ENCODE data around the gene CTAGE9.
"Not testable (repeated sequence)": the region's sequence is repeated elsewhere in the genome, so short reads cannot be mapped to it uniquely, and the experiment has no call there.

CTAGE9 gene

DNA sequence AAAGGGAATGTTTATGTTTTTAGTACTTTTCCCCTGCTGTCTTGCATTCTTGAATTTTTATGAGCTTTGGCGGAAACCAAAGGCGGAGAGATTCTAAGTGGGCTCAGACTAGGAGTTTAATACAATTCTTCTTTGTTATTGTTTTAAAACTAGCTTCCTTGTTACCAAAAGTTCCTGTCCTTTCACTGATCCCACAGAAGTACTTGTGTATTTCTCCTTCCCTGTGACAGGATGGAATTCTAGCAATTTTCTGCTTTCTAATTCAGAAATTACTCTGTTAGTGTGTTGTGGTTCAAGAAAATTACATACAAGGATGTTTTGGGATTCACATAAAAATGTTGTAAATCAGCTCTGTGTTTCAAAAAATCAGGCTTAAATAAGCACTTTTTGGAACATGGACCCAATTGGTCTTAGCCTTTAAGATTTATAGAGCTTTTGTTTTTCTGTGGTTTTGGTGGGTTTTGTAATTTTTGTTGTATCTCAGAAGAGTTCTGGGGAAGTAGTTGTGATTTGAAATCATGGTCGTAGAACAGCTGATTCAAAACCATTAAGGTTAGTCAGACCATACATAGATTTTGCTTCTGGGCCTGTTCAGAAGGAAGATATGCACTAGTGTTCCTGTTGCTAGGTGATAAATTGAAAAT, 17.6 kb upstream of the CTAGE9 start:
- no peak for DNase-seq

- no peak for DNase-seq
These were observed 17.1 kb upstream of the CTAGE9 start for GRCh38 chr6:131727868-131728267.

DNA sequence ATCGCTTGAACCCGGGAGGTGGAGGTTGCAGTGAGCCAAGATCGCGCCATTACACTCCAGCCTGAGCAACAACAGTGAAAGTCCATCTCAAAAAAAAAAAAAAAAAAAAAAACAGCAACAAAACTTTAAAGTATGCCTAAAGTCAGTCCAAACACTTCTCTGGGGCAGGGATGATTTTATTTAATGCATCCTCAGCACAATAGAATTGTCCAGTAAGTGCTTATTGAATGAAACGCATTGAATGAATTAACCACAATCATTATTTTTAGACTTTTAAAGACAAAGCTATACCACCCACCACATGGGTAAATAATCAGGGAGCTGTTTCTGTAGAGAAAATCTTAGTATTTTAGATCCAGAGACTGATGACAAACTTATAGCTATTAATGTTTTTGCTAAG, 16.6 kb upstream of the CTAGE9 start:
- DNase-seq, result no peak

- DNase-seq, result no peak
These were observed 13.3 kb upstream of the CTAGE9 start for GRCh38 chr6:131724114-131724513.

GRCh38 chr6:131721161-131721560, 10.3 kb upstream of the CTAGE9 start:
- no peak for DNase-seq

DNA sequence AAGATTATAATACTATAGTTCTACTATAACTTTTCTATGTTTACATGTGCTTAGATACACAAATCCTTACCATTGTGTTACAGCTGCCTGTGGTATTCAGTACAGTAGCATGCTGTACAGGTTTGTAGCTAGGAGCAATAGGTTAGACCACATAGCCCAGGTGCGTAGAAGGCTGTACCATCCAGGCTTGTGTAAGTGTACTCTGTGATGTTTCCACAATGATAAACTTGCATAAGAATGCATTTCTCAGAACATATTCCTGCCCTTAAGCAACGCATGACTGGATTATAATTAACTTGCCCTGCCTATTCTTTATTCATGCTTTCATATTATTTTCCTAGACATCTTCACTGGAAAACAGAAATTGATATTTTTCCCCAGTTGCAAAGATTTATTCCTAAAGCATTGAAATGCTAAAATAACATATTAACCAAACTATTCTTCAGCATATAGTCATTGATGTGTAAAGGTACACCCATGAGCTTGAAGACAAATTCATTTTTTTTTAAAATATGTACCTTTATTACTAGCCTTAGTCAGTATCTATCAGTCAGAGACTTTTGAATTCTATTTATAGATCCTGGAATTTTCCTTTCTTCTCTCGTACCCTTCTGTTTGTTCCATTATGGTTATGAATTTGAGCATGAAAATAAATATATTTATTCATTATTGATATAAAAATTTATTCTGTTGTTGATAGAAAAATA, 7.2 kb upstream of the CTAGE9 start:
- DNase-seq, result no peak

DNA sequence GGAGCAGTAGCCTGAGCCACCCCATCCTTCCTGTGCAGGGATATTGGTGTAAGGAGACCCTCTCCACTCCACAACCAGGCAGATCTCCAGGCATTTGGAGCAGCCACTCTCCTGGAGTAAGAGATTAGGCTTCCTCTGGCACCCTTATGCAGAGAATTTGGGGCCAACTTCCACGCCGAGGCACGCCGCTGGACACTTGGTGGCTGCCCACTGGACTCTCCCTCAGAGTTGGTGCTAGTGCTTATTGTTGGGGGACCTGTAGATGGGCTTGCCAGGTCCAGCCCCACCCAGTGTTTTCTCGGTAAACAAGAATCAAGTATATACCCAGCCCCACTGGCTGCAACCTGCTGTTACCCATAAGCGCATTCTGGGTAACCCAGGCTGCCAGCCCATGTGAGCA, 4.8 kb upstream of the CTAGE9 start:
- not testable (repeated sequence) for DNase-seq

- DNase-seq, result not testable (repeated sequence)
These were observed 6.9 kb downstream of the CTAGE9 start for GRCh38 chr6:131703905-131704304.

DNA sequence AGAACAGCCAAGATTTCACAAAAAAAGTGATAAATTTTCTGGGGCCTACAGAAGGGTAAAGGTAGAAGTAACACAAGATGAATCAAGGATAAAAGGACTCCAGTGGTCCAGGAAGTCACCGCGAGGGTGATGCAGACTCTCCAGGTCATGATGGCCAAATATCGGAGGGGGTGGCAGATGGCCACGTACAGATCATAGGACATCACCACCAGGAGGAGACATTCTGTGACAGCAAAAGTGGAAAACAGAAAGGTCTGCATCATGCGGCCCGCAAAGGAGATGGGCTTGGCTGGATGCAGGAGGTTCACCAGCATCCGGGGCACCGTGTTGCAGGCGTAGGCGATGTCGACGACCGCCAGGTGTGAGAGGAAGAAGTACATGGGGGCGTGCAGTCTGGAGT, 10.0 kb downstream of the CTAGE9 start:
- not testable (repeated sequence) for DNase-seq

GRCh38 chr6:131696956-131697355, 13.9 kb downstream of the CTAGE9 start:
- no peak for DNase-seq

- DNase-seq, result peak; percentile 57
These were observed 15.9 kb downstream of the CTAGE9 start for GRCh38 chr6:131694832-131695426.

GRCh38 chr6:131693384-131693783, 17.4 kb downstream of the CTAGE9 start:
- no peak for DNase-seq

GRCh38 chr6:131692589-131692988, 18.2 kb downstream of the CTAGE9 start:
- DNase-seq, result no peak

DNA sequence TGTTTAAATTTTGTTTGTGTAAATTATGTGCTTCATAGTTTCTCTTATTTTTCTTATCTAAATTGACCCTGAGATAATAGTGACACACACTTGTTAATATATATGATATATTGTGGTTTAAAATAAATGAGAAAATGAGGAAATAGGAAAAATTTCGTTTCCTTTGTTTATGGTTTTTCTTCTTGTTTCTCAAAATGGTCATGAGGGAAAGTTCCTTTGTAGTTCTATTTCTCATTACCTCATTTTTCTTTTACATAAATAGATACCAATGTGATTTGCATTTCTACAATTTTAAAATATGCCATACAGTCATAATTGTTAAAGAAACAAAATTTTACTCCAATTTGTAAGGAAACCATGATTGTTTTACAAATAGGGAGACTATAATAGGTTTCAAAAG, 18.8 kb downstream of the CTAGE9 start:
- no peak for DNase-seq

- DNase-seq, result no peak
These were observed 22.5 kb downstream of the CTAGE9 start for GRCh38 chr6:131688286-131688685.

- DNase-seq, result no peak
These were observed 23.8 kb downstream of the CTAGE9 start for GRCh38 chr6:131687022-131687421.

GRCh38 chr6:131685266-131685780, 25.5 kb downstream of the CTAGE9 start:
- DNase-seq, result peak; percentile 51

GRCh38 chr6:131683479-131683878, 27.3 kb downstream of the CTAGE9 start:
- no peak for DNase-seq

DNA sequence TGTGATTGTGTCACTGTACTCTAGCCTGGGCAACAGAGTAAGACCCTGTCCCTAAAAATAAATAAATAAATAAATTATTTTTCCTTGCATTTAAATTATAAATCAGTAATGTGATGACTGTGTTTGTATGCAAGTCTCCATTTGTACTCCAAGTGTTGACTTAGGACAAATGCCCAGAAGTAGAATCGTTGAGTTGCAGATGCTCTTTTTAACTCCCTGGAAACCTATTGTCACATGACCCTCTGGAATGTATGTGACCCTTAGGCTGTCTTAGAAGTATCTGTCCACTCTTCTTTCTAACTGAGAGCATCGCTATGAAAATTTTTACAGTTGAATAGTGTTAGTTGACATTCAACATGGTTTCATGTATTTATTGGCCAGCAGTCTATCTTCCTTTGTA, 28.4 kb downstream of the CTAGE9 start:
- DNase-seq, result no peak

- no peak for DNase-seq
These were observed 29.2 kb downstream of the CTAGE9 start for GRCh38 chr6:131681585-131681984.

- DNase-seq, result no peak
These were observed 29.9 kb downstream of the CTAGE9 start for GRCh38 chr6:131680868-131681267.

GRCh38 chr6:131678442-131678841, 32.4 kb downstream of the CTAGE9 start:
- no peak for DNase-seq

DNA sequence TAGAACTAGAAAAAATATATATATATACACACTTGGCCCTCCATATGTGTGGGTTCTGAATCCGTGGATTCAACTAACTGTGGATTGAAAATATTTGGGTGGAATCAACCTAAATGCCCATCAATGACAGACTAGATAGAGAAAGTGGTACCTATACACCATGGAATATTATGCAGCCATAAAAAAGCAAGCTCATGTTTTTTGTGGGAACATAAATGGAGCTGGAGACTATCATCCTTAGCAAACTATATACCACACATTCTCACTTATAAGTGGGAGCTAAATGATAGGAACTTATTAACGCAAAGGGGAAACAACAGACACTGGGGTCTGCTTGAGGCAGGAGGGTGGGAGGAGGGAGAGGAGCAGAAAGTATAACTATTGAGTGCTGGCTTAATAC, 37.6 kb downstream of the CTAGE9 start:
- DNase-seq, result no peak

- DNase-seq, result no peak
These were observed 40.9 kb downstream of the CTAGE9 start for GRCh38 chr6:131669891-131670290.
